Lung (tissue), 12 donors: ENCODE measurements around the gene CNFN. TPM values are rescaled to one million over a fixed set of nuclear protein-coding genes. Genes with fewer than 3 reads are reported as not detected.

Source experiments
- ATAC-seq: fragments of 200-7000 bp; cut with Tn5 transposase; one replicate; pipeline ENCODE4 v1.9.1; 2020; ENCODE audit warnings: moderate number of reproducible peaks; ENCODE audit not compliant: insufficient read depth, low FRiP score
- DNase-seq, 3 donors: peaks; one replicate each; pipeline ENCODE4 v3.0.0-alpha.2; 2013 to 2017
- H3K27ac ChIP-seq, 2 donors: one replicate each; pipeline ENCODE4 v1.5.1; 2013; ENCODE audit warnings: mild to moderate bottlenecking in 2 of 2, moderate library complexity in 2 of 2, control low read depth in 1 of 2, inconsistent platforms in 1 of 2, low read depth in 1 of 2, low read length in 1 of 2
- H3K27me3 ChIP-seq, 3 donors: one replicate each; pipeline ENCODE4 v1.5.1; 2013; ENCODE audit warnings: low read length in 2 of 3; ENCODE audit not compliant: control insufficient read depth in 3 of 3, insufficient read depth in 3 of 3
- H3K36me3 ChIP-seq, 4 donors: one replicate each; pipeline ENCODE4 v1.5.1; 2013; ENCODE audit warnings: low read length in 4 of 4, mild to moderate bottlenecking in 1 of 4, moderate library complexity in 1 of 4; ENCODE audit not compliant: control insufficient read depth in 4 of 4, insufficient read depth in 4 of 4
- H3K4me1 ChIP-seq, 5 donors: one replicate each; pipeline ENCODE4 v1.5.1; 2013; ENCODE audit warnings: low read length in 5 of 5, mild to moderate bottlenecking in 2 of 5, moderate library complexity in 1 of 5; ENCODE audit not compliant: control insufficient read depth in 5 of 5, insufficient read depth in 5 of 5
- H3K4me3 ChIP-seq: one replicate; pipeline ENCODE4 v1.5.1; 2013; ENCODE audit warnings: mild to moderate bottlenecking, control low read depth, moderate library complexity
- H3K9ac ChIP-seq, 2 donors: one replicate each; pipeline ENCODE4 v1.5.1; 2013; ENCODE audit warnings: low read length in 2 of 2, control low read depth in 1 of 2; ENCODE audit not compliant: insufficient read depth in 1 of 2
- H3K9me3 ChIP-seq, 4 donors: one replicate each; pipeline ENCODE4 v1.5.1; 2013; ENCODE audit warnings: low read length in 3 of 4, mild to moderate bottlenecking in 1 of 4, moderate library complexity in 1 of 4; ENCODE audit not compliant: control insufficient read depth in 4 of 4, insufficient read depth in 3 of 4
- WGBS, 2 donors: extraction: QIAGEN DNeasy Blood & Tissue Kit; methylation state at CpG; one replicate each; pipeline ENCODE4 v1.1.7; 2013; 5-methylcytosine and 5-hydroxymethylcytosine counted together
- polyA plus RNA-seq, 2 donors: library from polyadenylated mRNA; stranded (reverse); fragments of 200-250 nt; gene quantifications; one replicate each; pipeline ENCODE4 v1.2.1, GENCODE V29; 2013
- total RNA-seq, 2 donors: library from RNA; depleted of rRNA in 1 of 2; stranded (reverse); fragments of >200 nt in 1 of 2; gene quantifications; one replicate each; pipeline ENCODE4 v1.2.1, GENCODE V29; 2014 to 2021
- TF ChIP-seq, protein P1 (sequence below): IDR thresholded peaks from 2 replicates; pipeline ENCODE4 v1.5.1; 2012; ENCODE audit warnings: mild to moderate bottlenecking; ENCODE audit errors: control extremely low read depth, extremely low read depth
- donor health status: control.
- donor health status: control.
- donor health status: Bipolar disorder and iron deficiency.
- donor health status: healthy.
- donor health status: DM: yes; HTN: yes; CAD: no.

Gene CNFN
- total and polyA plus RNA-seq, 4 donors, result 1.0 to 4.1 (median 2.2) TPM; not detected in 1

DNA sequence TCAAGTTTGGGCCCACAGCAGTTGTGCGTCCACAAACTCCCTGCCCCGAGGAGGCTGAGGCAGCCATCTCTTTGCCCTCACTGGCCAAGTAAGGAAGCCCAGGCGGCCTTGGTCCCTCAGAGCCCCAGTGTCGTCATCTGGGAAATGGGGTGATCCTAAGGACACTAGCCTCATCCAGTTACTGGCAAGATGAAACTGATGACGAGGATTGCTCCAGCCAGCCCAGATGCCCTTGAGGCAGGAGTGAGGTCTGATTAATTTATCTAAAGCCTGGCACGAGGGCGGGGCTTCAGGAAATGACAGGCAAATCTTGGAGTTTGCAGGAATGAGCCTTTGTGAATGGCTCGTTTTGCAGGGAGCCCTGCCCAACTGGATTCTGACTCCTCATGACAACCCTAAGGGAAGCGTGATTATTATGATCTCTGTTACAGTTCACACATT, 31.5 kb upstream of the CNFN start:
- Histone ChIP-seq H3K36me3 (no peaks in the 10 kb centered on the region), H3K27ac (peak overlapping the region; percentile 78 to 87), H3K9ac (no peak overlapping the region), H3K4me1 (peaks cover 0 to 27% (median 13%) of the 10 kb centered on the region in 5 donors), H3K4me3 (no peak overlapping the region), H3K9me3 (no peaks in the 10 kb centered on the region), H3K27me3 (no peaks in the 10 kb centered on the region)
- DNase-seq (no peak), ATAC-seq (no peak)
- 67% methylated on average over 9 of the region's 9 CpGs for WGBS, 2 donors
- TF ChIP-seq, protein P1, sequence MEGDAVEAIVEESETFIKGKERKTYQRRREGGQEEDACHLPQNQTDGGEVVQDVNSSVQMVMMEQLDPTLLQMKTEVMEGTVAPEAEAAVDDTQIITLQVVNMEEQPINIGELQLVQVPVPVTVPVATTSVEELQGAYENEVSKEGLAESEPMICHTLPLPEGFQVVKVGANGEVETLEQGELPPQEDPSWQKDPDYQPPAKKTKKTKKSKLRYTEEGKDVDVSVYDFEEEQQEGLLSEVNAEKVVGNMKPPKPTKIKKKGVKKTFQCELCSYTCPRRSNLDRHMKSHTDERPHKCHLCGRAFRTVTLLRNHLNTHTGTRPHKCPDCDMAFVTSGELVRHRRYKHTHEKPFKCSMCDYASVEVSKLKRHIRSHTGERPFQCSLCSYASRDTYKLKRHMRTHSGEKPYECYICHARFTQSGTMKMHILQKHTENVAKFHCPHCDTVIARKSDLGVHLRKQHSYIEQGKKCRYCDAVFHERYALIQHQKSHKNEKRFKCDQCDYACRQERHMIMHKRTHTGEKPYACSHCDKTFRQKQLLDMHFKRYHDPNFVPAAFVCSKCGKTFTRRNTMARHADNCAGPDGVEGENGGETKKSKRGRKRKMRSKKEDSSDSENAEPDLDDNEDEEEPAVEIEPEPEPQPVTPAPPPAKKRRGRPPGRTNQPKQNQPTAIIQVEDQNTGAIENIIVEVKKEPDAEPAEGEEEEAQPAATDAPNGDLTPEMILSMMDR, result no peak

DNA sequence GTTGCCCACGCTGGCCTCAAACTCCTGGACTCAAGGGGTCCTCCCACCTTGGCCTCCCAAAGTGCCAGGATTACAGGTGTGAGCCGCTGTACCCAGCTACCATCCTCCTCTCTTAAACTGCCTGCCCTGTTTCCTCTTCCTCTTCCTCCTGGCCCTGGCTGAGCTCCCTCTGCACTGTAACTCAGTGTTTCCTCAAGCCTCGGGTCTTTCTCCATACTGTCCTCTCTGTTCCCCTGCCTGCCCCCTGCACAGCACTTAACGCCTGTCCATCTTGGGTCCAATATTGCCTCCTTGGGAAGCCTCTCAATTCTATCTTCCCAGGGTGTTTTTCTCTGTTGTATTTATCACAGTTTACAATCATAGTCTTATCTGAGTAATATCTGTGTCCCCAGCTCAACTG, 31.0 kb upstream of the CNFN start:
- Histone ChIP-seq H3K9me3 (no peaks in the 10 kb centered on the region), H3K4me3 (no peak overlapping the region), H3K36me3 (no peaks in the 10 kb centered on the region), H3K27me3 (no peaks in the 10 kb centered on the region), H3K4me1 (peaks cover 0 to 27% (median 13%) of the 10 kb centered on the region in 5 donors), H3K27ac (peak overlapping the region in 1 of 2 donors; percentile 78), H3K9ac (no peak overlapping the region)
- WGBS, 2 donors, result 44 to 69% methylated on average over 4 of the region's 4 CpGs
- DNase-seq (no peak), ATAC-seq (no peak)
- TF ChIP-seq, protein P1, result no peak

DNA sequence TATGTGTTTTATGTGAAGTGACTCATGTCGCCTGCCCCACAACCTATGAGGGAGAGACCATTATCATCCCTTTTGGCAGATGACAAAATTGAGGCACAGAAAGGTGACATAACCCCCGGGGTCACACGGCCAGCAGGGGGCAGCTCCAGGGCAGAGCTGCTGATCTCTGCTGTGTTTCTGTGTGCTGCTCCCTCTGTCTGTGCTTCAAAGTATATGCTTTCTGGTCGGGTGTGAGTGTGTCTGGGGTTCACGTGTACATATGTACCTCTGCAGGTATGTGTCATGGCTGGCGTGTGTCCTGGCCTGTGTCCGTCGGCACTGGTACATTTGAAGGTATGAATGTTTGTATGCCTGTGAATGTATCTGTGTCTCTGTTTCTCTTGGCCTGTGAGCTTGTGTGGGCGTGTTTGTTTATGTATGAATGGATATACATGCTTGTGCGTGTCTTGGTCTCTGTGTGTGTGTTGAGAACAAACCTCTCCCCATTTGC, 30.0 kb upstream of the CNFN start:
- WGBS, 2 donors, result 54 to 62% methylated on average over 10 of the region's 10 CpGs
- Histone ChIP-seq H3K27ac (peak overlapping the region in 1 of 2 donors; percentile 2), H3K27me3 (no peaks in the 10 kb centered on the region), H3K36me3 (no peaks in the 10 kb centered on the region), H3K9me3 (no peaks in the 10 kb centered on the region), H3K4me3 (no peak overlapping the region), H3K9ac (no peak overlapping the region), H3K4me1 (peaks cover 0 to 27% (median 13%) of the 10 kb centered on the region in 5 donors)
- ATAC-seq, result no peak
- TF ChIP-seq, protein P1, result peak; percentile 54
- no peak for DNase-seq

DNA sequence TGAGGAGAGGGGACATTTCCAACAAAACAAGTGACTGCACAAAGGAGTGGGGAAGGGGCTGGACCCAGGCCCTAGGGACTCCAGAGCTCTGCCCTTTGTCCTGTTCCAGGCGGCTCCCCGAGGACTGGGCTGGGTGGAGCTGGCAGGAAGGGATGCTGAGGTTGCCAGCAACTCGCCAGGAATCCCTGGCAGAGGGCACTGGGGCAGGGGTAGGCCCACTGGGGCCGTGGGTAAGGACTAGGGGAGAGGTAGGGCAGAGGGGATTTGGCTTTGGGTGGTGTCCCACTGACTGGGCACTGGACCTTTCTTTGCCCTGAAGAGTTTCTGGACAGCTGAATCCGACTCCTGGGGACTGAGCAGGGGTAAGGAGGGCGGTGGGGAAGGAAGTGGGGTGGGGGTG, 29.2 kb upstream of the CNFN start:
- Histone ChIP-seq H3K4me1 (peaks cover 0 to 26% (median 13%) of the 10 kb centered on the region in 5 donors), H3K27ac (no peak overlapping the region), H3K9ac (no peak overlapping the region), H3K9me3 (no peaks in the 10 kb centered on the region), H3K4me3 (no peak overlapping the region), H3K27me3 (no peaks in the 10 kb centered on the region), H3K36me3 (no peaks in the 10 kb centered on the region)
- no peak for DNase-seq
- TF ChIP-seq, protein P1, result no peak
- WGBS, 2 donors, result 69 to 79% methylated on average over 6 of the region's 6 CpGs
- no peak for ATAC-seq
